Nephron progenitor cell (in vitro differentiated cells): Measurements from ENCODE around the gene POC1B.

Experiments used
- DNase-seq: peaks from one replicate; pipeline ENCODE4 v3.0.0; 2021
- H3K27ac Mint-ChIP-seq: 2 replicates; pipeline ENCODE4 v1.8.0; 2021; ENCODE audit warnings: mild to moderate bottlenecking, moderate library complexity, mixed read lengths
- H3K27me3 Mint-ChIP-seq: 2 replicates; pipeline ENCODE4 v1.8.0; 2021; ENCODE audit warnings: mild to moderate bottlenecking, low read depth, mixed read lengths; ENCODE audit not compliant: poor library complexity
- H3K36me3 Mint-ChIP-seq: 2 replicates; pipeline ENCODE4 v1.8.0; 2021; ENCODE audit warnings: low read depth, mixed read lengths
- H3K4me1 Mint-ChIP-seq: 2 replicates; pipeline ENCODE4 v1.8.0; 2021; ENCODE audit warnings: mixed read lengths
- H3K4me3 Mint-ChIP-seq: 2 replicates; pipeline ENCODE4 v1.8.0; 2021; ENCODE audit warnings: mild to moderate bottlenecking, moderate library complexity, mixed read lengths
- H3K9me3 Mint-ChIP-seq: 2 replicates; pipeline ENCODE4 v1.8.0; 2021; ENCODE audit warnings: mild to moderate bottlenecking, moderate library complexity, mixed read lengths
- TF ChIP-seq, protein P1 (sequence below): fragments of 200-600 bp; sonication (generic); IDR thresholded peaks from 2 replicates; pipeline ENCODE4 v1.5.0; 2021; ENCODE audit warnings: antibody characterized with exemption

Gene POC1B

DNA sequence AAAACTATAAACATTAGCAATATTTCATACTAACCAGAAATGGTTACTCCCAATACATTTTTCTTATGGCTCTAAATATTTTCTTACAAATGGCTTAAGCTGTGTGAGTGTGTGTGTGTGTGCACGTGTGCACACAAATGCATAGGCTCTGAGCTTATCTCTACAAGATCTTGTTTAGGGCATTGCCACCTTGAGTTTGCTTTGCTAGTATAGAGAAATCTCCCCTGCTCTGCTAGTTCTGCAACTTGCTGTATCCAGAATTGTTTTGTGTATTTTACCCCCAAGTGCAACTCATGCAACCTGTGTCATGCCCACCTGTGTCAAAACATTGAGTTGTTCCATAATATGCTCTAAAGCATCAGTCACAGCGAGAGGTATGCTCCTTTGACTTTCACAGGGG is 101.0 kb downstream of the POC1B start:
- Mint-ChIP-seq H3K27me3 (peaks cover 5% of the 10 kb centered on the region), H3K27ac (no peak overlapping the region), H3K4me3 (no peak overlapping the region), H3K9me3 (peaks cover 7% of the 10 kb centered on the region), H3K36me3 (peaks cover 28% of the 10 kb centered on the region), H3K4me1 (peaks cover 9% of the 10 kb centered on the region)
- TF ChIP-seq, protein P1, sequence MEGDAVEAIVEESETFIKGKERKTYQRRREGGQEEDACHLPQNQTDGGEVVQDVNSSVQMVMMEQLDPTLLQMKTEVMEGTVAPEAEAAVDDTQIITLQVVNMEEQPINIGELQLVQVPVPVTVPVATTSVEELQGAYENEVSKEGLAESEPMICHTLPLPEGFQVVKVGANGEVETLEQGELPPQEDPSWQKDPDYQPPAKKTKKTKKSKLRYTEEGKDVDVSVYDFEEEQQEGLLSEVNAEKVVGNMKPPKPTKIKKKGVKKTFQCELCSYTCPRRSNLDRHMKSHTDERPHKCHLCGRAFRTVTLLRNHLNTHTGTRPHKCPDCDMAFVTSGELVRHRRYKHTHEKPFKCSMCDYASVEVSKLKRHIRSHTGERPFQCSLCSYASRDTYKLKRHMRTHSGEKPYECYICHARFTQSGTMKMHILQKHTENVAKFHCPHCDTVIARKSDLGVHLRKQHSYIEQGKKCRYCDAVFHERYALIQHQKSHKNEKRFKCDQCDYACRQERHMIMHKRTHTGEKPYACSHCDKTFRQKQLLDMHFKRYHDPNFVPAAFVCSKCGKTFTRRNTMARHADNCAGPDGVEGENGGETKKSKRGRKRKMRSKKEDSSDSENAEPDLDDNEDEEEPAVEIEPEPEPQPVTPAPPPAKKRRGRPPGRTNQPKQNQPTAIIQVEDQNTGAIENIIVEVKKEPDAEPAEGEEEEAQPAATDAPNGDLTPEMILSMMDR: no peak
- no peak for DNase-seq

DNA sequence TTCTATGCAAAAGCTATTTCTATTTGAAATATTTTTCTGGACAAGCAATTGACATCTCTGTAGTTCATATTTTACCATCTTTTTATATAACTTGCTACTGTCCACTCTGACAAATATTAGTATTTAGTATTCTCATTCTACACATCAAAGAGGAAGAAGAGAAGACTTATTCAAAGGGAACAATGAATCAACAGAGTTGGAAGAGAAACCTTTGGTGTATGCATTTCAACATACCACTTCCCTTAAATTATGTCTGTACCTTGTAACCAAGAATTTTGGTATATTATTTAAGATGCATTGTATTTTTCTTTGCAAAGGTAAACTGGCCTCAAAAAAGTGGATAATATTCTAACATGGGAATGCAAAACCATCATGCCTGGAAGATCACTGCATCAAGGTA is 101.5 kb downstream of the POC1B start:
- Mint-ChIP-seq H3K4me1 (peaks cover 9% of the 10 kb centered on the region), H3K36me3 (peaks cover 28% of the 10 kb centered on the region), H3K27ac (no peak overlapping the region), H3K9me3 (peaks cover 7% of the 10 kb centered on the region), H3K4me3 (no peak overlapping the region), H3K27me3 (peaks cover 5% of the 10 kb centered on the region)
- TF ChIP-seq, protein P1: no peak
- no peak for DNase-seq

DNA sequence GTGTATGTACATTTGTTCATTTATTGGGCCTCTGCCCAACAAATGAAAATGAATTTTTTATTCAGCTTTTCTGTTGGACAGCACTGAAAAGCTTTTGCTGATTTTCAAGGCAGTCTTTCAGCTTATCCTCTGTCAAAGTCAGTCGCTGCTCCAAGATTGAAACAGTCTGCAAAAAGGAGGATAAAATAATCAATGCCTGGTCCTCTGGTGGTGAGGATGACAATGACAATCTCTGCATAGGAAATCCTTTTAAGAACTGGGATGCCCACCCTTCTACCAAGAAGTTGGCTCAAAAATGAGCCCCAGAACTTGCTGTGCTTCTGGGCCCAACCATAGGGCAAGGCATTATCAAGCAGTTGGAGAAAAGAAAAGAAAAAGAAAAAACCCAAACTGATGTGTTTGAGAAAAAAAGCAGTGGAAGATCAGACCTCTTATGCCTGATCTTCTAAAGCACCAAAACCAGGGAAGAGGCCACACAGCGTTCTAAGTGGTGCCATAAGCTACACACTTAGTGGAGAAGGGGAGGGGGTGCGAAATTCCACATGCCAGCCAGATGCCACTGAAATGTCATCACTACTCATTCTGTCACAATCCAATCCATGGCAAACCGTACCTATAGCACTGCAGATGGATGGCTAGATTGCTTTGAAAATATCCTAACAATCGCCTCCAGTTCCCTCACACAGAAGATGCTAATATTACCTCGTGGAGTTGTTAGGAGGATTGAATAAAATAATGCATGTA is 104.6 kb downstream of the POC1B start:
- Mint-ChIP-seq H3K27me3 (peaks cover 3% of the 10 kb centered on the region), H3K4me1 (peaks cover 24% of the 10 kb centered on the region), H3K4me3 (no peak overlapping the region), H3K36me3 (peaks cover 23% of the 10 kb centered on the region), H3K9me3 (peaks cover 4% of the 10 kb centered on the region), H3K27ac (no peak overlapping the region)
- no peak for DNase-seq
- TF ChIP-seq, protein P1: peak; percentile 28

DNA sequence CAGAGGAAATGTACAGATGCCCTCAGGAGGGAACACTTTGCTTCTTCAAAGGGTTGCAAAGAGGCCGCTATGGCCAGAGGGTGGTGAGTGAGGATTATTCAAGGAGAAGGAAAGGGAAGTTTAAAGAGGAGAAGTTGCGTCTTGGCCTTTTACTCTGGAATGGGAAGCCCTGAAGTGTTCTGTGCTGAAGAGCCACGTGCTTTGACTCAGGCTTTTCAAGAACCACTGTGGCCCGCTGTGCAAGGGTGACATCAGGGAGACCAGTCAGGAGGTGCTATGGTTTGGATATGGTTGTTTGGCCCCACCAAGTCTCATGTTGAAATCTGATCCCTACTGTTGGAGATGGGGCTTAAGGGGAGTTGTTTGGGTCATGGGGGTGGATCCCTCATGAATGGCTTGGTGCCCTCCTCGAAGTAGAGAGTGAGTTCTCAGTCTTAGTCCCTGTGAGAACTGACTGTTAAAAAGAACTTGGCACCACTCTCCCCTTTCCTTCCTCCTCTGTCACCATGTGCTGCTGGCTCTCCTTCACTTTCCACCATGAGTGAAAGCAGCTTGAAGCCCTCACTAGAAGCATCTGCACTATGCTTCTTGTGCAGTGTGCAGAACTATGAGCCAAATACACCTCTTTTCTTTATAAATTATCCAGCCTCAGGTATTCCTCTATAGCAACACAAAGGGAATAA is 107.5 kb downstream of the POC1B start:
- H3K9me3 Mint-ChIP-seq: no peaks in the 10 kb centered on the region
- peaks cover 3% of the 10 kb centered on the region for H3K27me3 Mint-ChIP-seq
- TF ChIP-seq, protein P1: no peak
- peaks cover 28% of the 10 kb centered on the region for H3K4me1 Mint-ChIP-seq
- peak overlapping the region; percentile 3 for H3K27ac Mint-ChIP-seq
- peaks cover 6% of the 10 kb centered on the region for H3K36me3 Mint-ChIP-seq
- no peak overlapping the region for H3K4me3 Mint-ChIP-seq
- no peak for DNase-seq

DNA sequence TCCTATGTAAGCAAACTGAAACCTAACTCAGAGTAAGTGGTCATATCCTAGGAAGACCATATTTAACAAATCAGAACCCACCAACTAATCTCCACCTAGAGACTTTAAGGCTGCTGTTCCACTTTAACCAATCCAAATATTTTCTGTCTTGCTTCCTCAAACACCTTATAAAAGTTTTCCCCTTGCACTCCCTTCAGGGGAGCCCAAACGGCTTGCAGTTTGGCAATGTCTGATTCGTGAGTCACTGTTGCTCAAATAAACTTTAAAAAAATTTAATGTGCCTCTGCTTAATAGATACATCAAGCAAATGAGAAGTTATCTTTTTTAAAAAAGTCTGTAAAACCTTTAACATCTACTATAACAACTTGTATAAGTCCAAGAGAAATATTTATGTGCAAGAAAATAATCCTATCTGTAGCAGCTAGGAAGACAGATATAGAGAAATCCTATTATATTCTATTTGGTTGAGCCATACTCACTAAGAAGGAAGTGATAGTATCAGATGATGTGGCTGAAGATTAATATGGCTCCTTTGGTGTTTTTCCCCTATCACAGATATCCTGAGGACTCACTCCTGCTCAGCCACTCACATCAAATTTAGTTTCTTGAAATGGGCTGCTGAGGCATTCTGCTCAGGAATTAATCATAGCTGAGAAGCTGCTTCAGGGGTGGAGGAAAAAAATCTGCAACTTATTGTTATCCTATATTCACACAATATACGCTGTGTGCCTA is 108.4 kb downstream of the POC1B start:
- no peaks in the 10 kb centered on the region for H3K9me3 Mint-ChIP-seq

More for the DNA sequence above, 108.4 kb downstream of the POC1B start:
- Mint-ChIP-seq H3K4me3 (no peak overlapping the region), H3K27me3 (peaks cover 2% of the 10 kb centered on the region), H3K27ac (peak overlapping the region; percentile 3), H3K36me3 (peaks cover 6% of the 10 kb centered on the region), H3K4me1 (peaks cover 28% of the 10 kb centered on the region)
- TF ChIP-seq, protein P1: no peak
- no peak for DNase-seq
